Neuronal stem cell (in vitro differentiated cells): ENCODE data around the gene EFS.

ENCODE experiments used
- DNase-seq: peaks from one replicate; pipeline ENCODE4 v3.0.0-alpha.2; 2013; ENCODE audit warnings: low spot score
- H2AFZ ChIP-seq: one replicate; pipeline ENCODE4 v1.6.1; 2013; ENCODE audit warnings: mild to moderate bottlenecking, low read length, inconsistent platforms
- H2AK5ac ChIP-seq: 2 replicates; pipeline ENCODE4 v1.6.1; 2013; ENCODE audit warnings: low read depth, mild to moderate bottlenecking, inconsistent platforms, low read length, moderate library complexity, mixed read lengths
- H2BK120ac ChIP-seq: 2 replicates; pipeline ENCODE4 v1.6.1; 2013; ENCODE audit warnings: low read depth, mild to moderate bottlenecking, inconsistent platforms, low read length, moderate library complexity, mixed read lengths
- H2BK12ac ChIP-seq: one replicate; pipeline ENCODE4 v1.6.1; 2013; ENCODE audit warnings: low read length, inconsistent platforms
- H2BK15ac ChIP-seq: 2 replicates; pipeline ENCODE4 v1.6.1; 2013; ENCODE audit warnings: mild to moderate bottlenecking, low read length, inconsistent platforms, mixed read lengths
- H2BK5ac ChIP-seq: one replicate; pipeline ENCODE4 v1.6.1; 2013; ENCODE audit warnings: inconsistent platforms, mild to moderate bottlenecking, low read length, moderate library complexity
- H3K14ac ChIP-seq: one replicate; pipeline ENCODE4 v1.6.1; 2013; ENCODE audit warnings: low read length, inconsistent platforms
- H3K18ac ChIP-seq: 2 replicates; pipeline ENCODE4 v1.6.1; 2013; ENCODE audit warnings: low read length, inconsistent platforms
- H3K23ac ChIP-seq: 2 replicates; pipeline ENCODE4 v1.6.1; 2013; ENCODE audit warnings: low read depth, mild to moderate bottlenecking, mixed read lengths, low read length, inconsistent platforms; ENCODE audit not compliant: poor library complexity
- H3K27ac ChIP-seq: replicated peaks from 3 replicates; pipeline ENCODE4 v1.5.1; 2013; ENCODE audit warnings: low read length, inconsistent platforms
- H3K27me3 ChIP-seq, 3 experiments: 2 replicates each; pipeline ENCODE4 v1.6.1; 2013; ENCODE audit warnings: low read length in 3 of 3, mild to moderate bottlenecking in 2 of 3, inconsistent platforms in 1 of 3, low read depth in 1 of 3, mixed read lengths in 1 of 3, moderate library complexity in 1 of 3; ENCODE audit not compliant: control insufficient read depth in 3 of 3, insufficient read depth in 3 of 3
- H3K36me3 ChIP-seq, 2 donors: replicated peaks in 1 of 2; 2 replicates each; pipeline ENCODE4 v1.6.1; 2013; ENCODE audit warnings: low read length in 2 of 2; ENCODE audit not compliant: control insufficient read depth in 2 of 2, insufficient read depth in 2 of 2
- H3K4ac ChIP-seq: 2 replicates; pipeline ENCODE4 v1.6.1; 2013; ENCODE audit warnings: inconsistent platforms, mild to moderate bottlenecking, low read length, moderate library complexity
- H3K4me1 ChIP-seq, 2 donors: 1 replicate in 1 of 2; 2 replicates in 1 of 2; pipeline ENCODE4 v1.6.1; 2013; ENCODE audit warnings: low read length in 2 of 2, low read depth in 1 of 2; ENCODE audit not compliant: control insufficient read depth in 2 of 2, insufficient read depth in 1 of 2
- H3K4me2 ChIP-seq: one replicate; pipeline ENCODE4 v1.6.1; 2013; ENCODE audit warnings: mild to moderate bottlenecking, low read length, inconsistent platforms; ENCODE audit not compliant: insufficient read depth, poor library complexity, severe bottlenecking
- H3K4me3 ChIP-seq, 2 donors: 2 replicates each; pipeline ENCODE4 v1.5.1; 2013; ENCODE audit warnings: low read length in 2 of 2, mild to moderate bottlenecking in 2 of 2, inconsistent platforms in 1 of 2, moderate library complexity in 1 of 2
- H3K79me1 ChIP-seq: one replicate; pipeline ENCODE4 v1.6.1; 2013; ENCODE audit warnings: low read depth, mild to moderate bottlenecking, inconsistent platforms, low read length, moderate library complexity
- H3K9ac ChIP-seq: one replicate; pipeline ENCODE4 v1.6.1; 2013; ENCODE audit warnings: mild to moderate bottlenecking, low read depth, low read length, inconsistent platforms; ENCODE audit not compliant: poor library complexity
- H3K9me3 ChIP-seq, 2 donors: replicated peaks in 1 of 2; 2 replicates each; pipeline versions ENCODE3 to v1.6.1; 2013; ENCODE audit warnings: low read length in 2 of 2, mild to moderate bottlenecking in 2 of 2, inconsistent platforms in 1 of 2, low read depth in 1 of 2, mixed read lengths in 1 of 2, moderate library complexity in 1 of 2; ENCODE audit not compliant: control insufficient read depth in 2 of 2, insufficient read depth in 1 of 2
- H4K8ac ChIP-seq: one replicate; pipeline ENCODE4 v1.6.1; 2013; ENCODE audit warnings: low read depth, mild to moderate bottlenecking, inconsistent platforms, low read length, moderate library complexity
- H4K91ac ChIP-seq: one replicate; pipeline ENCODE4 v1.6.1; 2013; ENCODE audit warnings: low read length, low read depth, mild to moderate bottlenecking, inconsistent platforms; ENCODE audit not compliant: poor library complexity
- WGBS, 2 donors: extraction: QIAGEN DNeasy Blood & Tissue Kit; methylation state at CpG; one replicate each; pipeline ENCODE4 v1.1.7; 2013; ENCODE audit warnings: missing lambda C conversion rate in 2 of 2, mixed read lengths in 1 of 2; ENCODE audit not compliant: insufficient read length in 2 of 2, insufficient replicate concordance in 1 of 2; ENCODE audit errors: extremely low coverage in 2 of 2; 5-methylcytosine and 5-hydroxymethylcytosine counted together

Gene EFS

DNA sequence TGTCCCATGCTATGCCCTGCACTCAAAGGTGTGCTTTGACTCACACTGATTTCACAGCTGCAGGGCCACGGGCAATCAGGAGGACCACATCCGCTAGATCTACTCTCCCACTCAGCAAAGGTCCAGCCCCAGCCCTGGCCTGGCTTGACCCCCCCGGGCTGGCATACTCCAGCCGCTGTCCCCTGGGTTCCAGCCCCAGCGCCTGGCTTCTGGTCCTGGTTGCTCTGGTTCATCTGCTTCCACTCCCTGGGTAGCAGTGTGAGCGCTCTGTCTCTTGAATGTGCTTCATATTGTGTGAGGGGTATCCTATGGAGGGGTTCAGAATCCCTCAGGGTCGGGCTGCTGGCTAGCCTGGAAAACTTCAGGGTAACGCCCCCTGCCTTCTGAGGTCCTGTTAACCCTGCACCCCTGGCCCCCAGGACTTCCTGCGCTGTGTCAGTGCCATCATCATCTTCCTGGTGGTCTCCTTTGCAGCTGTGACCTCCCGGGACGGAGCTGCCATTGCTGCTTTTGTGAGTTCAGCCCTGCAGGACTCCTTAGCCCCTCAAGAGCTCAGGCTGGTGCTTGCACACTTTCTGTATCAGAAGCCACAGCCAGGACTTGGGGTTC is 13.7 kb upstream of the EFS start:
- Histone ChIP-seq H4K8ac (no peak overlapping the region), H3K36me3 (no peaks in the 10 kb centered on the region), H2AFZ (no peak overlapping the region), H3K27me3 (peaks cover 0 to 54% (median 0%) of the 10 kb centered on the region in 3 experiments), H2BK5ac (no peak overlapping the region), H3K14ac (no peak overlapping the region), H2BK120ac (no peak overlapping the region), H3K79me1 (no peaks in the 10 kb centered on the region), H2AK5ac (peak overlapping the region; percentile 91), H3K4ac (no peak overlapping the region), H3K4me2 (no peak overlapping the region), H3K9me3 (no peaks in the 10 kb centered on the region), H2BK15ac (no peak overlapping the region), H3K4me3 (no peak overlapping the region), H3K27ac (no peak overlapping the region), H3K18ac (peak overlapping the region; percentile 5), H3K9ac (no peak overlapping the region), H3K23ac (no peak overlapping the region), H3K4me1 (peaks cover 0 to 11% of the 10 kb centered on the region in 2 donors), H2BK12ac (no peak overlapping the region), H4K91ac (no peak overlapping the region)
- no CpG with 5 or more reads among the region's 11 CpGs for WGBS, 2 donors
- DNase-seq = no peak

DNA sequence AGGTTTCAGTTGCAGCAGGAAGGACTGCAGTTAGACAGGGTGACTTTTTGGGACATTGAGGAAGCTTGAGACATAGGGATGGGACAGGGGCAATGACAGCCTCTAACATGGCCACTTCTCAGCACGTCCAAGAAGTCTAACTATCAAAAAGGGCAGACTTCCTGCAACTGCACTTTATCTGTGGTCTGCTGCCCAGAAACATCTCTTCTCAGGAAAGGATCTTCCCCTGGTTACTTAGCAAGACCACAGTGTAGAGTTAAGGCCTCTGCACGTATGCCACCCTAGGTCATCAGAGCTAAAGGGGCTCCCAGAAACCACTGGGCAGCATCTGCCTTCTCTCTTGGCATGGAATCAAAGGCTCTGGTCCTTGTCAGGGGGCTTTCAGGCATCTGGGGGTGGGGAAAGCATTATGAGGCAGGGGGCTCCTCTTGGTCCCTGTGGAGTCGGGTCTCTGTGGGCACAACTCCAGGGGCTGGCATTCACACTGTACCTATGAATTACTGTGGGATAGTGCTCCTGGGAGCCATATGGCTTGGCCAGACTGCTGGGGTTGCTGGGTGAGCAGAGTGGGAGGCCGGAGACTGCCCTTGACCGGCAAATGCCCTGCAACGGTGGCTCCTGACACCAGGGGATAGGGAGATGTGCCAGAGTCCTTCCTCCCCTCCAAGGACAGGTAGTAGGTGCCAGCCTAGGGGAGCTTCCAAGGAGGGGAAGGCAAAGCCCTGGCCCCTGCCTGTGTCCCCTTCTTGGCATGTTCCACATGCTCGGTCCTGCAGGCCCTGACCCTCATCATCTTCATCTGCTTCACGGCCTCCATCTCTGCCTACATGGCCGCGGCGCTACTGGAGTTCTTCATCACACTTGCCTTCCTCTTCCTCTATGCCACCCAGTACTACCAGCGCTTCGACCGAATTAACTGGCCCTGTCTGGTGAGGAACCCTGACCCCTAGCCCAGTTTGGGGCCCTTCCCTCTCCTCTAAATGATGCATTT is 12.9 kb upstream of the EFS start:
- Histone ChIP-seq H3K36me3 (no peaks in the 10 kb centered on the region), H2BK12ac (no peak overlapping the region), H2AFZ (no peak overlapping the region), H3K9me3 (no peaks in the 10 kb centered on the region), H3K18ac (peak overlapping the region; percentile 63), H2BK5ac (no peak overlapping the region), H2BK15ac (no peak overlapping the region), H3K14ac (peak overlapping the region; percentile 2), H3K79me1 (no peaks in the 10 kb centered on the region), H4K8ac (no peak overlapping the region), H3K4ac (no peak overlapping the region), H3K27me3 (peaks cover 0 to 59% (median 0%) of the 10 kb centered on the region in 3 experiments), H3K9ac (no peak overlapping the region), H3K23ac (no peak overlapping the region), H3K27ac (no peak overlapping the region), H2AK5ac (peak overlapping the region; percentile 41), H4K91ac (no peak overlapping the region), H3K4me2 (no peak overlapping the region), H3K4me1 (peaks cover 0 to 11% of the 10 kb centered on the region in 2 donors), H2BK120ac (no peak overlapping the region), H3K4me3 (no peak overlapping the region)
- no peak for DNase-seq
- no CpG with 5 or more reads among the region's 14 CpGs for WGBS, 2 donors

DNA sequence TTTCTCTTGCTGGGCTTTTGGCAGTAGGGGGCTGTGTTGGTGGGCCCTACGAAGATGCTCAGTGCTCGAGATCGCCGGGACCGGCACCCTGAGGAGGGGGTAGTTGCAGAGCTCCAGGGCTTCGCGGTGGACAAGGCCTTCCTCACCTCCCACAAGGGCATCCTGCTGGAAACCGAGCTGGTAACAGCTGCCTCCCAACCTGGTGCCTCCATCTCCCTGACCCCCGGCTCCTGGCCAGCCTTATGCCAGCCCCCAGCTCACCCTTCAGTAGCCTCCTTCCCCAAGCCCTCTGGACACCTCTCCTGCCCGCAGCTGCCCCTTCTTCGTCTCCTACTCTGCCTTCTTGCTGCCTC is 12.2 kb upstream of the EFS start:
- Histone ChIP-seq H2BK15ac (peak overlapping the region; percentile 61), H2AK5ac (peak overlapping the region; percentile 41), H2BK12ac (no peak overlapping the region), H3K9me3 (no peaks in the 10 kb centered on the region), H3K23ac (no peak overlapping the region), H3K4me2 (no peak overlapping the region), H3K14ac (peak overlapping the region; percentile 2), H3K4me1 (peaks cover 0 to 11% of the 10 kb centered on the region in 2 donors), H2BK120ac (no peak overlapping the region), H4K8ac (peak overlapping the region; percentile 67), H3K4me3 (no peak overlapping the region), H3K27ac (no peak overlapping the region), H3K18ac (peak overlapping the region; percentile 63), H3K4ac (no peak overlapping the region), H2BK5ac (no peak overlapping the region), H2AFZ (peak overlapping the region; percentile 66), H3K79me1 (no peaks in the 10 kb centered on the region), H3K9ac (peak overlapping the region; percentile 80), H3K27me3 (peaks cover 0 to 59% (median 0%) of the 10 kb centered on the region in 3 experiments), H3K36me3 (no peaks in the 10 kb centered on the region), H4K91ac (no peak overlapping the region)
- WGBS, 2 donors = no CpG with 5 or more reads among the region's 11 CpGs
- no peak for DNase-seq
